GM18907 (cell line): Measurements from ENCODE around the gene STK32B.
"Not testable (repeated sequence)": the region's sequence is repeated elsewhere in the genome, so short reads cannot be mapped to it uniquely, and the experiment has no call there.

ENCODE experiments used
- ATAC-seq: cut with Tn5 transposase; IDR thresholded peaks from one replicate; pipeline ENCODE4 v1.9.1; 2021; ENCODE audit warnings: mild to moderate bottlenecking, moderate library complexity; ENCODE audit not compliant: unreplicated experiment

STK32B gene

GRCh38 chr4:5066968-5067367 lies 15.7 kb downstream of the STK32B start:
- not testable (repeated sequence) for ATAC-seq

DNA sequence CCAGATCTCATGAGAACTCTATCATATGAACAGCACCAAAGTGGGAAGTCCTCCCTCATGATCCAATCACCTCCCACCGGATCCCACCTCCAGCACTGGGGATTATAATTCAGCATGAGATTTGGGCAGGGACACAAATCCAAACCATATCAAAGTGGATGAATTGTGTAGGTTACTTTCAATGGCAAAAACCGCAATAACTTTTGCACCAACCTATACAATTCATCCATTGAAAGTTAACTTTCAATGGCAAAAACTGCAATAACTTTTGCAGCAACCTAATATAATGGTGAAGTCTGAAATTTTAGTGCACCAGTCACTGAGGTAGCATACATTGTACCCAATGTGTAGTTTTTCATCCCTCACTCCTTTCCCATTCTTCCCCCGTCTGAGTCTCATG lies 16.6 kb downstream of the STK32B start:
- no peak for ATAC-seq

DNA sequence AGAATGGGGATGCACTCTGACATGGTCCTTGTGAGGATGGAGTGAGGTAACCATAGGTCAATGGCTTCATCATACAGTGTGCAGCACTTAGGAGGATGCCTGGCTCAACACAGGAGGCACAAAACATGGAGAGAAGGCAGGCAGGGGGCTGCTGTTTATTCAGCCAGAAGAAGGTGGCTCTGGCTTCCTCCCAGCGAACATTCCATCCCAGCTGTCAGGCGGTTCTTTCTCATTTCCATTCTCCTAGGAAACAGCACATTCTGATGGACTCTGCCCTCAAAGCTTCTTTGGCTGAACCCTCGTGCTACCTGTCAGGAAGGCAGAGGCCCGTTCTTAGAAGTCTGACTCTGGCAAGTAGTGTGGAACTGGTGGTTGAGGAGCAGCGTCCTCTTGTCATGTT lies 18.6 kb downstream of the STK32B start:
- ATAC-seq, result no peak

DNA sequence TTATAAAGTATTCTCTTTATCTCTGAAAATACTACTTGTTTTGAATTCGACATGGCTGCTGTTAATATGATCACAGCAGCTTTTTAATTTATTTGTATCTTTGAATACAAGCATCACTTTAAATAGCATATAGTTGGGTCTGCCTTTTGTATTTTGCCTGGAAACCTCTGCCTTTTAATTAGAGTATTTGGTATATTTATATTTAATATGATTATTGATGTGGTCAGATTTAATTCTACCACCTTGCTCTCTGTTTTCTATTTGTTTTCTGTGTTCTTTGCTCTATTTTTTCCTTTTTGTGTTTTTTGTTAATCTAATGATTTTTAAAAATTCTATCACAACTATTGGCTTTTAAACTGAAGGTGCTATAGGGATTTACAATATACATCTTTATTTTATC lies 21.7 kb downstream of the STK32B start:
- no peak for ATAC-seq

GRCh38 chr4:5078009-5078408 lies 26.7 kb downstream of the STK32B start:
- ATAC-seq, result no peak

DNA sequence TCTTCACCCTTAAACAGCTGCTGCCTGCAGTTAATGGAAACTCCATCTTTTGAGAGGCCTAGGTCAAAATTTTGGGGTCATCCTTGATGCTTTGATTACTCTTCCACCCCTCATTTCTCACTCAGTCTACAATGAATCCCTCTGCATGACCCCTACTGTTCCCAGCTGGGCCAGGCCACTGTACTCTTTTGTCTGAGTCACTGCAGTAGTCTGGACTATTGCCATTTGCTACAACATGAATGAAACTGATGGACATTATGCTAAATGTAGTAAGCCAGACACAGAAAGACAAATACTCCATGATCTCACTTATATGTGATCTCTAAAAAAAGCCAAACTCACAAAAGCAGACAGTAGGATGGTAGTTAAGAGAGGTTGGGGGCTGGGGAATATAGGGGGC lies 28.3 kb downstream of the STK32B start:
- no peak for ATAC-seq

GRCh38 chr4:5081441-5081999 lies 30.2 kb downstream of the STK32B start:
- no peak for ATAC-seq

DNA sequence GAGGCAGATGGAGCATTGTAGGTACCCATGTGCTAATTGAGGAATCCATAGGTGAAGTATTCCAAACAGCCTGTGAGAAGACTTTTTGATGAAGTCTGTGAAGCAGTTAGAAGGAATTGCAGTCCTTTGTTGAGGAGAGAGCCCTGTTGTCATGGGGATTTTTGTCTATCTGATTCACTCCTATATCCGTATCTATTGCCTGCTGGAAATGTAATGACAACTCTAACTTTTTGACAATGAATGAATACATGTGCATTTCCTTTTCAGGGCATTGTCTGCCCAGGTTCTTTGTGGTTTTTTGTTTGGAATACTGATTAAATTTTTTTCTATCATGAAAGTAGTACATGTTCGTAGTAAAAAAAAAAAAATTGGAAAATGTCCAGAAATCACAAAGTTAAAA lies 31.1 kb downstream of the STK32B start:
- no peak for ATAC-seq

DNA sequence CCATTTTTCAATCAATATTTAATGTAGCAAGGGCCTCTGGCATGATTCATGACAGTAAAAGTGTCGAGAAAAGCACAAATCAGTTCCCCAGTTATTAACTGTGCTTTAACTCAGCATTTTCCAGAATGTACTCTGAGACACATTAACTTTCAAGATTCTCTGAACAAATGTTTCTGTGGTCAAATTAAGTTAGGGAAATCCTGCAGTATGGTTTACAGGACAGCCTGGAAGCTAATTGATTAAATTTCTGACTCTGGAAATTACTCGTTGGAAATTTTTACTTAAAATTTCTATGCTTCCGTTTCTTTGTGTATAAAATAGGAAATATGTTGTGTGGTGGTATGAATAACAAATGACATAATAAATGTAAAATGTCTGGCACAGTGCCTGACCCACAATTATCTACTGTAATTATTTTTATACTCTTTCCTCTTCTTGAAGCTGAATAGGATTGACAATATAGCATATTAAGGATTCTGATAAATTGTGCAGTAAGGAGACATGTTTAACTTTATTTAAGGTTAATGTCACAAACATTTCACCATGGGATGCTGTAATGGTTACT lies 33.7 kb downstream of the STK32B start:
- no peak for ATAC-seq

DNA sequence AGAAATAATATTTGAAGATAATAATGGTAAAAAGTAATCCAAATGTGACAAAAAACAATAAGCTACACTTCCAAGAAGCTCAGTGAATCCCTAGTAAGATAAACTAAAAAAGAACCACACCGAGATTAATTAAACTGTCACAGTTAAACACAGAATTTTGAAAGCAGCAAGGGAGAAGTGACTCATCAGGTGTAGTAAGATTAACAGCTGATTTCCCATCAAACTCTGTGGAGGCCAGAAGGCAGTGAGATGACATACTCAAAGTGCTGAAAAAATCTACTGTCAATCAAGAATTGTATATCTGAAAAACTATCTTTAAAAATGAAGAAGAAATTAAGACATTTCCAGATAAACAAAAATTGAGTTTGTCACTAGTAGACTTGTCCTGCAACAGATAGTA lies 35.3 kb downstream of the STK32B start:
- no peak for ATAC-seq

DNA sequence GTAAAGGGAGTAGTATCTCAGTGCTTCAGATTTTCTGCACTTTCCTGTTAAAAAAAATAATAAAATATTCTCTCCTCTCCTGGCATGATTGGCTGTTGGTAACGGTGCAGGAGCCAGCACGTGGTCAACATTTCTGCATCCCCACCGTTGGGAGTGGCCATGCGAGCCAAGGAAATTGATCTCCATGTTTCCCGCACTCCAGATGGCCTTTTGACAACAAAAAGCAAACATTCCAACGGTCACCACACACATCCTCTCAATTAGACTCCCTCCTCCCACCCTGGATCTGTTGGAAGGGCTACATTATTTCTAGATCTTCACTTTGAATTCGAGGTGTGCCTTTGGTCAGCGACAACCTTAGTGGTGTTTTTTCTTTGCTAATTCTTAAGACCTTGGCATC lies 45.0 kb downstream of the STK32B start:
- ATAC-seq, result no peak

DNA sequence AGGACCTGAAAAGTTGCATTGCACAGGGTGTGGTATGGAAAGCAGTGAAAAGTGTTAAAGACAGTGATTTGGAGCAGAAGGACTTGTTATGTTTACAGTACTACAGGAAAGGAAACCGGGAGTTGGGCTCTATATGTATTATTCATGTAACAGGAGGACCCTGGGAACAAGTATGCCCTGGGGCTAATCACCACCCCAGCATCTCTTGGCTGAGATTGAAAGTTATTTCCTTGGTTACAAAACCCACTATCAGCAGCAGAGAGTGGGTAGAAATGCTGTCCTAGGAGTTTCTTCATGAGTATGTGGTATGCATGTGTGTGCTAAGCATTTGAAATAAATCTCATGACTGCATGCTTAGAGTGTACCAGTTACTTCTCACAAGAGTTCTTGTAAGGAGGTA lies 46.9 kb downstream of the STK32B start:
- no peak for ATAC-seq

GRCh38 chr4:5100336-5100735 lies 49.1 kb downstream of the STK32B start:
- no peak for ATAC-seq

GRCh38 chr4:5100986-5101385 lies 49.7 kb downstream of the STK32B start:
- no peak for ATAC-seq

DNA sequence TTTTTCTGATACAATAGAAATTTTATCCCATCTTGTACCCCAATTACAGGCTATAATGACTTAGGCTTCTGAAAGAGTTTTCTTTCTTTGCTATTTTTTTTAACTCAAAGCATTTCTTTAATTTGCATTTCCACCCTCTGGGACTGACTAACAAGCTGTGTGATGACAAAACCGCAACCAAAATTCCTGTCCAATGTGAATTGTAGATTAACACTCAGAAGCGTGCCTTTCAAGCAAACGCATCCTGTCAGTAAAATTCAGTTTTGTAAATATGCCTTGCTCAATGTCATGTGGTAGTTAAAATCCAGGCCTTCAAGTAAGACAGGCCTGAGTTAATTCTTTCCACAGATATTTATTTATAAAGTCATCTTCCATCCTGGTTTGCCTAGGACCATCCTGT lies 50.3 kb downstream of the STK32B start:
- no peak for ATAC-seq

GRCh38 chr4:5110901-5111300 lies 59.6 kb downstream of the STK32B start:
- no peak for ATAC-seq

DNA sequence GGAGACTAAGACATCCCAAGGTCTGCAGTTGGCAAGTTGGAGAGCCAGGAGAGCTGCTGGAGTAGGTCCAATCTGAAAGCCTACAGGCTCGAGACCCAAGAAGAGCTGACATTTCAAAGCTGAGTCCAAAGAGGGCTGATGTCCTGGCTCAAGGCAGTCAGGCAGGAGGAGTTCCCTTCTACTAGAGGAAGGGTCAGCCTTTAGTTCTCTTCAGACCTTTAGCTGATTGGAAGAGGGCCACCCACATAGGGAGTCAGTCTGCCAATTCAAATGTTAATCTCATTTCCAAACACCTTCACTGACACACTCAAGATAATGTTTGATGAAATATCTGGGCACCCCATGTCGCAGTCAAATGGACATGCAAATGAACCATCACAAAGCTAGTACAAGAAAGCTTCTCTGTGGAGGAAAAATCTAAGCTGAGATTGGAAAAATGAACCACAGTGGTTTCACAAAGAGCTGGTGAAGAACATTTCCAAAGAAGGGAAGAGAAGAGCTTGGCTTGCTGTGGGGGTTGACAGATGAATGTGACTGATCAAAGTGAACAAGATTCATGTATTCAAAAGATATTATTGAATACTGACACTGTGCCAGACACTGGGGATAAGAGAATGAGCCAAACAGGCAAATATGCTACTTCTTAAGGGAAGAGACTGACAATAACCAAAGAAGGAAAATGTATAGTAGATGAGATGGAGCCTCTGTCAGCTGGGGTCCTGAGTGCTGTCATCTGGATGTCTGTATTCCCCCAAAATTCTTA lies 61.2 kb downstream of the STK32B start:
- ATAC-seq, result no peak

GRCh38 chr4:5114950-5115349 lies 63.7 kb downstream of the STK32B start:
- no peak for ATAC-seq

DNA sequence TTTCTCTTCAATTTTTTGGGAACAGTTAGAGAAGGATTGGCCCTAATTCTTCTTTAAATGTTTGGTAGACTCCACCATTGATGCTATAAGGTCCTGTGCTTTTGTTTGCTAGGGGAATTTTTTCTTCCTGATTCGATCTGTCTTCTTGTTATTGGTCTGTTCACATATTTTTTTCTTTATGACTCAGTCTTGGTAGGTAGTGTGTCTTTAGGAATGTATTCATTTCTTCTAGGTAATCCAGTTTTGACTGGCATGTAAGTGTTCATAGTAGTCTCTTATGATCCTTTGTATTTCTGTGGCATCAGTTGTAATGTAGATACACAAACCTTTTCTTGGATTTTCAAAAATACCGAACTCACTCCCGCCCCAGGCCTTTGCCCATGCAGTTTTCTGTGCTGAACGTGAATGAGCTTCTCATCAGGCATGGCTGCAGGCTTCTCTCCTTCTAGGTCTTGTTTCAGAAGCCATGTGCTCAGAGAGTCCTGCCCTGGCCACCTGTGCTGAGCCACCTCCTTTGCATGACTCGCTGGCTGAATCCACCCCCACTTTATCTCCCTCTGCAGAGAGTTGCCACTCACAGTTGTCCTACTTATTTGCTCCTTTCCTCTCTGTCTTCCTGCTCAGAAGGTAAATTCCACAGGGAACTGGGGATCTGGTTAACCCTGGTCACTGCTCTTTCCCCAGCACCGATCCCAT lies 67.0 kb downstream of the STK32B start:
- ATAC-seq, result no peak

DNA sequence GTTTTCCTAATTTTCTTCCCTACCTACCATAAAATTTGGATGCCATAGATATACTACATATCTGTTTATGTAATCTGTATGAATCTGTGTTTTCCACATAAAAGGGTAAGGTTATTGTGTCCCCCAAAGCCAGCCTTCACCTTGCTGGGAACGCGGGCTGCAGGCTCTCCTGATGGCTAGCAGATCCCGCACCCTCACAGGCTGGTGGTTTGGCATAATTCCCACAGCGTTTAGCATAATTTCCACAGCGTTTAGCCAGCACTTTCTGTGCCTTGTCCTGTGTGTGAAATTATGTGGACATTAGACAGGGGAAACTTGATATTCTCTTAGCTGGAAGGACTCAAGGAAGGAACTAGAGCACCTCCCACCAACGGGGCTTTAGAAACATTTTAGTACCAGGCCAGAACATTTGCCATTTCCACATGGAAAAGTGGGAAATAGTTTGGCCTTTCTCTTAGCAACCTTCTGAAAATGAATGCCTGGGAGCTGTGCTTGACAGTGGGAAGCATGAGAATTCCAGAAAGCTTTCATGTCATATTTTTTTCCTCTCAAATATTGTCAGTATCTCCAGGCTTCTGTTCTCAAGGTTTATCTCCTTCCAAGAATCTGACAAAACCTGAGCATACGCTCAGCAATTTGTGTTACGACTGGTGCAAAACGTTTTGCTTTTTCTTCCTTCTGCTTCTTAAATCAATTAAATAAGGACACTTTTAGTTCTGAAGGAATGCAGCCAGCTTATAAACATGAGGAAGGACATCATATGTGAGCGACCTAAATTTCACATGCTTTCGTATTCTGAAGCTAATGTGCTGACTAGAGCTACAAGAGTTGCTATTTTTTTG lies 67.9 kb downstream of the STK32B start:
- ATAC-seq, result no peak

GRCh38 chr4:5120067-5120466 lies 68.8 kb downstream of the STK32B start:
- ATAC-seq, result no peak
